NCI-H748 (cell line): ENCODE results near the gene LRRC4.

Experiments
- DNase-seq: peaks from one replicate; lab custom pipeline; 2025; ENCODE audit not compliant: unreplicated experiment; lab: John Stamatoyannopoulos, UW

LRRC4 gene

GRCh38 chr7:128060018-128060417 is 28.8 kb upstream of the LRRC4 start:
- no peak for DNase-seq

- DNase-seq: no peak
Measured at GRCh38 chr7:128059143-128059988, 28.1 kb upstream of the LRRC4 start.

GRCh38 chr7:128057909-128058308 is 26.7 kb upstream of the LRRC4 start:
- no peak for DNase-seq

GRCh38 chr7:128056901-128057300 is 25.7 kb upstream of the LRRC4 start:
- DNase-seq: no peak

GRCh38 chr7:128055637-128056036 is 24.4 kb upstream of the LRRC4 start:
- no peak for DNase-seq

GRCh38 chr7:128054511-128054910 is 23.3 kb upstream of the LRRC4 start:
- no peak for DNase-seq

GRCh38 chr7:128053991-128054390 is 22.8 kb upstream of the LRRC4 start:
- no peak for DNase-seq

GRCh38 chr7:128053023-128053422 is 21.8 kb upstream of the LRRC4 start:
- DNase-seq: peak; percentile 84

- DNase-seq: peak; percentile 31
Measured at GRCh38 chr7:128052404-128052803, 21.2 kb upstream of the LRRC4 start.

- DNase-seq: no peak
Measured at GRCh38 chr7:128045766-128046165, 14.5 kb upstream of the LRRC4 start.

- no peak for DNase-seq
Measured at GRCh38 chr7:128045158-128045557, 13.9 kb upstream of the LRRC4 start.

- DNase-seq: no peak
Measured at GRCh38 chr7:128044064-128044463, 12.8 kb upstream of the LRRC4 start.

GRCh38 chr7:128042012-128042411 is 10.8 kb upstream of the LRRC4 start:
- DNase-seq: no peak

GRCh38 chr7:128041203-128041602 is 10.0 kb upstream of the LRRC4 start:
- DNase-seq: no peak

GRCh38 chr7:128040205-128040604 is 9.0 kb upstream of the LRRC4 start:
- DNase-seq: no peak

GRCh38 chr7:128039544-128039953 is 8.3 kb upstream of the LRRC4 start:
- no peak for DNase-seq

- DNase-seq: no peak
Measured at GRCh38 chr7:128037880-128038619, 6.8 kb upstream of the LRRC4 start.

- no peak for DNase-seq
Measured at GRCh38 chr7:128037081-128037480, 5.8 kb upstream of the LRRC4 start.

GRCh38 chr7:128036226-128036940 is 5.1 kb upstream of the LRRC4 start:
- DNase-seq: no peak

- peak; percentile 64 for DNase-seq
Measured at GRCh38 chr7:128035712-128036111, 4.5 kb upstream of the LRRC4 start.

- no peak for DNase-seq
Measured at GRCh38 chr7:128034825-128035224, 3.6 kb upstream of the LRRC4 start.

GRCh38 chr7:128033246-128033645 is 2.0 kb upstream of the LRRC4 start:
- DNase-seq: no peak
